GM21360 (cell line): ENCODE data around the gene C14orf39.
"Not testable (repeated sequence)": the region's sequence is repeated elsewhere in the genome, so short reads cannot be mapped to it uniquely, and the experiment has no call there.

Experiments
- ATAC-seq: cut with Tn5 transposase; IDR thresholded peaks from one replicate; pipeline ENCODE4 v1.9.1; 2021; ENCODE audit warnings: mild to moderate bottlenecking, moderate library complexity; ENCODE audit not compliant: unreplicated experiment

The C14orf39 gene

GRCh38 chr14:60490270-60490669 lies 4.4 kb upstream of the C14orf39 start:
- no peak for ATAC-seq

GRCh38 chr14:60488175-60488574 lies 2.3 kb upstream of the C14orf39 start:
- no peak for ATAC-seq

GRCh38 chr14:60487211-60487610 lies 1.3 kb upstream of the C14orf39 start:
- ATAC-seq = no peak

DNA sequence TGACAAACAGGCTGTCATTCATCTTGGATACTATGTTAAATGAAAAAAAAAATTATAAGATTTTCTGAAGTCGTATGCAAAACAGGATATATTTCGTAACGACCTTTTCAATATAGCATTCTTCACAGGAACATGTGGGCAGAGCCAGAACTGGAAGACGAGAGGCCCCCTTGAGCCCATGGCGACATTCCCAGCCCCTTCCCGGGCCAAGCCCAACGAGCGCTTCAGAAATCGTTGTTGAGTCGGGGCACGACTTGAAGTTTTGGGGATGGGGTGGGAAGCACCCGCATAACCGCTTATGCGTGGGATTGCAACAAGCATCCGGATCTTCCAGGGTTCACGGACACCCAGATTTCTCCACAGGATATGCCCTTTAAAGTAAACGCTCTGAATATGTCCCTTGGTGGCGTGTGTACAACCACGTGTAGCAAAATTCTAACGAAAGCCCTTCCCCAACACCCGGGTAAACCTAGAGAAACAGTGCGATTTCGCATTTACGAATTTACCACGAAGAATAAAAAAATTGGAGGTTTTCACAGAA lies 736 bp downstream of the C14orf39 start:
- ATAC-seq = no peak

DNA sequence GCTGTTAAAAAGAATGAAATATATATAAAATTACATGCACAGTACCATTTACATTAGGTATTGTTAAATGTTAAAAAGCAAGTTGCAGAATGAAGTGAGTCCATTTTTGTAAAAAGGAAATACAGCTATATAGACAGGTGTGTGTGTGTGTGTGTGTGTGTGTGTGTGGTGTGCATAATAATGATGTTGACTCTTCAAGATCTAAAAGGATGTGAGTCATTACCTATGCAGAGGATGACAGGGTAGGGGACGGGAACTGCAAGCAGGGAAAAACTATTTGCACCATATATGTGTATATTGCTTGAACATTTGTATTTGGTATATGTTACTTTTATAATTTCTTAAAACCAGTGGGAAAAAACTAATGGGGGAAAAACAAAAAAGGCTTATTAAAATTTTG lies 3.1 kb downstream of the C14orf39 start:
- ATAC-seq = no peak

GRCh38 chr14:60480248-60480647 lies 5.6 kb downstream of the C14orf39 start:
- ATAC-seq = not testable (repeated sequence)

DNA sequence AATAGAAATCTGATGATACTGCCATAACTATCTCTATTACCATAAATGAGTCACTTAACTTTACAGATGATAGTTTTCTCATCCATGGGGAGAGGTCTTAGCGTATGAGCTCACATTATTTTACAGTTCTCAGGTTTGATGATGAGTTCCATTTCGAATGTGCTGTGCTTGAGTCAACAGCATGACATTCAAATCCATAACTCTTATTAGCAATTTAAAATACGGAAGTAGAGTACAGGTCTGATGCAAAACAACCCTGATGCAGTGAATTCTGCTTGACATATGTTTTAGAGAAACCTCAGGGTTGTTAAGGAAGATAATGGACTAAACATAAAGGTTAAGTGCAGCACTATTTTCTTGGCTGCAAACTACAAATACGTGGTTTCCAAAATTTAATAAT lies 30.0 kb downstream of the C14orf39 start:
- ATAC-seq = no peak

DNA sequence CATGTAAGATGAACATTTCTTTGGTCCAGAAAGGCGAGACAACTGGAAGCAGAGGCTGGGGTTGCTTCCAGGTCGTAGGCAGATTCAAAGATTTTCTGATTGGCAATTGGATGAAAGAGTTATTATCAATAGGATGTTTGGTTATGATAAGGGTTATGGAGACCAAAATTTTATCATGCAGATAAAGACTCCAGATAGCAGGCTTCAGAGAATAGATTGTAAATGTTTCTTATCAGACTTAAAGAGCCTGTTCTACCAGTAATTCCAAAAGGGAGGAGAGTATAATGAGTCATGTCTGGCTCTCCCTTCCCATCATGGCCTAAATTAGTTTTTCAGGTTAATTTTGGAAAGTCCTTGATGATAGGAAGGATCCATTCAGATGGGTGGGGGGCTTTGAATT lies 55.6 kb downstream of the C14orf39 start:
- no peak for ATAC-seq

DNA sequence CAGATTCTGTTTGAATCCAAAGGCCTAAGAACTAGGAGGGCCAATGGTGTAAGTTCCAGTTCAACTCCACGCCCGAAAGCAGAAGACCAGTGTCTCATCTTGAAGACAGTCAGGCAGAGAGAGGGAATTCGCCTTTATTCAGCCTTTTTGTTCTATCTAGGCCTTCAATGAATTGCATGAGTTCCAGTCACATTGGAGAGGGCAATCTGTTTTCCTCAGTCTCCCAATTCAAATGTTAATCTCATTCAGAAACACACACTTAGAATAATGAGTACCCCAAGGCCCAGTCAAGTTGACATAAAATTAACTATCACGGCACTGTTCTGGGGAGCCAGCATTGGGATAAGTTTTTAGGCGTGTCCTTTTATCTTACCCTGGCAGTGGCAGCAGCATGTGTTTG lies 65.8 kb downstream of the C14orf39 start:
- ATAC-seq = no peak

- not testable (repeated sequence) for ATAC-seq
Measured at GRCh38 chr14:60397550-60397949, 88.3 kb downstream of the C14orf39 start.

DNA sequence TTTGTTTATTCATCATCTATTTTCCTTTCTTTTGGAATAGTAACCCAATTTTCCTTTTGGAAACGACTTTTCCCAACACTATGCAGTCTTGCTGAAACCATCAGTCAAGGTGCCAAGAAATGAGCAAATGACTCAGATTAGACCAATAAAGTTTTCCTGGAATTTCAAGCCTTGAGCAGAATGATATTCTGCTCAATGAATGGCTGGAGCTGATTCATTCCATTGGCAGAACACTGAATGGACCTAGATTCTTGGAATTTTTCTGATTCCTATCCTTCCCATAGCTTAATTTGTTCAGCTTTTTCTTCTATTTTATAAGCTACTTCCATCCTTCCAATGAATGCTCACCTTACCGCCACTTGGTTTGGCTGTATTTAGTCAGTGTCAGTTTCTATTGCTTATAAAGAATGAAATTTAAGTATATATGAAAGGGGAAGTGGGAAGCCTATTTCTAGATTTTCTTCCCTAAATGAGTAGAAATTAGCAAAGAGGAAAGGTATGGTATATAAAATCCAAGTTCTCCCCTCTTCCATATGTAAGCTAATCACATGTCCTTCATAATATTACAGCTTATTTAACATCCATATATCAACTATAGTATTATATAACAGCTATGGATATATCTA lies 89.0 kb downstream of the C14orf39 start:
- ATAC-seq = no peak
